ENCODE results near the gene UVSSA.

Gene UVSSA

DNA sequence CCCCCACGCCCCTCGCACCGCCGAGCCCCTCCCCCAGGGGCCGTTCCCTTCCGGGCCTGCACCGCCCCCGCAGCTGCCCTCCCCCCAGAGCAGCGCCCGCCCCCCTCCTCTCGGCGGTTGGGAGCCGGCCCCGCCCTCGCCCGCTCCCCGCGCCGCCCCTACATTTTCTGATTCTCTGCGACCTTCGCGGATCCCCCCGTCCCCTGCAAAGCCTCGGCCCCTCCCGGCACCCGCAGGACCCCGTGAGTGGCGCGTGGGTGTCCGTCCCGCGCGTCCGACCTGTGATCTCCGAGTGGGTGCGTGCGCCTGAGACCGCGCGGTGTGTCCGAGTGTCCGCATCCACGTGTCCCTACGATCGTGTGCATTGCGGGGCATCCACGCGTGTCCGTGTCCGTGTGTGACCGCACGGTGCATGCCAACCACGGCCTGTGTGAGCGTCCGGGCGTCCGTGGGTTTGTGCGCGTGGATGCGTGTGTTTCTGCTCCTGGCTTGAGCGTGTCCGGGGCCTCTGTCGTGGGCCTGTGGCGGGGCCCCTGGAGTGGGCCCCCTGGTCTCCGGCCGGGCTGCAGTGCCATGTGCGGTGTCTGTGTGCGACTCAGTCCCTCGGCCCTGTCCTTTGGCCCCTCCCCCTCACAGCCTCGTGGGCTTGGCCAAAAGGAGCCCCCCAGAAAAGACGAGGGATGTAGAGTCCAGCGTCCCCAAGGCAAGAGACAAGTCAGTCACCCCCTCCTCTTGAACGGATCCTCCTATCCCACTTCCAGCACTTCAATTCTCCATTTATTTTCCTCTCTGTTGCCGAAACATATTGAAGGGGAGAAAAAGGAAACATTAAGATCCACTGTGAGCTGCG, 68.0 kb downstream of the UVSSA start:
- no peaks in the 10 kb centered on the region for H3K4me1 ChIP-seq (ENCODE audit: low read length)
- H2AFZ ChIP-seq (ENCODE audit: low read depth, low read length): no peak overlapping the region
- no peaks in the 10 kb centered on the region for H4K20me1 ChIP-seq (ENCODE audit: insufficient read depth, low read length)
- no peak overlapping the region for H3K4me2 ChIP-seq (ENCODE audit: low read length)
- no peak overlapping the region for H3K27ac ChIP-seq (ENCODE audit: low read length)
- H3K79me2 ChIP-seq (ENCODE audit: low read length): no peaks in the 10 kb centered on the region
- no peak overlapping the region for H3K4me3 ChIP-seq (ENCODE audit: low read length)
- no peaks in the 10 kb centered on the region for H3K36me3 ChIP-seq (replicated peaks; ENCODE audit: low read depth, low read length)
- no peak for TF ChIP-seq EZH2phosphoT487 (IDR thresholded peaks at IDR 0.05; ENCODE audit: low read depth)
- TF ChIP-seq, protein P1, sequence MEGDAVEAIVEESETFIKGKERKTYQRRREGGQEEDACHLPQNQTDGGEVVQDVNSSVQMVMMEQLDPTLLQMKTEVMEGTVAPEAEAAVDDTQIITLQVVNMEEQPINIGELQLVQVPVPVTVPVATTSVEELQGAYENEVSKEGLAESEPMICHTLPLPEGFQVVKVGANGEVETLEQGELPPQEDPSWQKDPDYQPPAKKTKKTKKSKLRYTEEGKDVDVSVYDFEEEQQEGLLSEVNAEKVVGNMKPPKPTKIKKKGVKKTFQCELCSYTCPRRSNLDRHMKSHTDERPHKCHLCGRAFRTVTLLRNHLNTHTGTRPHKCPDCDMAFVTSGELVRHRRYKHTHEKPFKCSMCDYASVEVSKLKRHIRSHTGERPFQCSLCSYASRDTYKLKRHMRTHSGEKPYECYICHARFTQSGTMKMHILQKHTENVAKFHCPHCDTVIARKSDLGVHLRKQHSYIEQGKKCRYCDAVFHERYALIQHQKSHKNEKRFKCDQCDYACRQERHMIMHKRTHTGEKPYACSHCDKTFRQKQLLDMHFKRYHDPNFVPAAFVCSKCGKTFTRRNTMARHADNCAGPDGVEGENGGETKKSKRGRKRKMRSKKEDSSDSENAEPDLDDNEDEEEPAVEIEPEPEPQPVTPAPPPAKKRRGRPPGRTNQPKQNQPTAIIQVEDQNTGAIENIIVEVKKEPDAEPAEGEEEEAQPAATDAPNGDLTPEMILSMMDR (IDR thresholded peaks at IDR 0.05; ENCODE audit: low read depth, low read length): no peak
- H3K27me3 ChIP-seq (ENCODE audit: low read depth, low read length): no peaks in the 10 kb centered on the region
- H3K9ac ChIP-seq (ENCODE audit: low read length): no peak overlapping the region
- H3K9me3 ChIP-seq (ENCODE audit: insufficient read depth, low read length): no peaks in the 10 kb centered on the region

DNA sequence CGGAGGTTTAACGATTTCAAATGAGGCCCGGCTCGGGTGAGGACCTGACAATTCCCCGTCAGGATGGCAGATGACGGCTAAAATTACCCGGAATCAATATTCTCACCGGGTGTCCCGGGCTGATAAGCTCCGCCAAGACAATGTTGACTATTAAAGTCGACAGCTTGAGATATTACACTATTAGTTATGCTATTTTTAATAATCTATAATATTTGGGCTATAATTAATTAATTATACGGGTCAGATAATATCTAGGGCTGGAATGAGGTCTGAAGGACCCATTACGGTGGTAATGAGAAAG, 68.6 kb downstream of the UVSSA start:
- Histone ChIP-seq H2AFZ (ENCODE audit: low read depth, low read length) (no peak overlapping the region), H3K79me2 (ENCODE audit: low read length) (no peaks in the 10 kb centered on the region), H3K4me3 (ENCODE audit: low read length) (no peak overlapping the region), H3K4me1 (ENCODE audit: low read length) (no peaks in the 10 kb centered on the region), H3K27ac (ENCODE audit: low read length) (no peak overlapping the region), H4K20me1 (ENCODE audit: insufficient read depth, low read length) (no peaks in the 10 kb centered on the region), H3K4me2 (ENCODE audit: low read length) (no peak overlapping the region), H3K27me3 (ENCODE audit: low read depth, low read length) (no peaks in the 10 kb centered on the region), H3K36me3 (replicated peaks; ENCODE audit: low read depth, low read length) (no peaks in the 10 kb centered on the region), H3K9ac (ENCODE audit: low read length) (no peak overlapping the region), H3K9me3 (ENCODE audit: insufficient read depth, low read length) (no peaks in the 10 kb centered on the region)
- TF ChIP-seq, protein P1 (IDR thresholded peaks at IDR 0.05; ENCODE audit: low read depth, low read length): no peak
- TF ChIP-seq EZH2phosphoT487 (IDR thresholded peaks at IDR 0.05; ENCODE audit: low read depth): no peak

DNA sequence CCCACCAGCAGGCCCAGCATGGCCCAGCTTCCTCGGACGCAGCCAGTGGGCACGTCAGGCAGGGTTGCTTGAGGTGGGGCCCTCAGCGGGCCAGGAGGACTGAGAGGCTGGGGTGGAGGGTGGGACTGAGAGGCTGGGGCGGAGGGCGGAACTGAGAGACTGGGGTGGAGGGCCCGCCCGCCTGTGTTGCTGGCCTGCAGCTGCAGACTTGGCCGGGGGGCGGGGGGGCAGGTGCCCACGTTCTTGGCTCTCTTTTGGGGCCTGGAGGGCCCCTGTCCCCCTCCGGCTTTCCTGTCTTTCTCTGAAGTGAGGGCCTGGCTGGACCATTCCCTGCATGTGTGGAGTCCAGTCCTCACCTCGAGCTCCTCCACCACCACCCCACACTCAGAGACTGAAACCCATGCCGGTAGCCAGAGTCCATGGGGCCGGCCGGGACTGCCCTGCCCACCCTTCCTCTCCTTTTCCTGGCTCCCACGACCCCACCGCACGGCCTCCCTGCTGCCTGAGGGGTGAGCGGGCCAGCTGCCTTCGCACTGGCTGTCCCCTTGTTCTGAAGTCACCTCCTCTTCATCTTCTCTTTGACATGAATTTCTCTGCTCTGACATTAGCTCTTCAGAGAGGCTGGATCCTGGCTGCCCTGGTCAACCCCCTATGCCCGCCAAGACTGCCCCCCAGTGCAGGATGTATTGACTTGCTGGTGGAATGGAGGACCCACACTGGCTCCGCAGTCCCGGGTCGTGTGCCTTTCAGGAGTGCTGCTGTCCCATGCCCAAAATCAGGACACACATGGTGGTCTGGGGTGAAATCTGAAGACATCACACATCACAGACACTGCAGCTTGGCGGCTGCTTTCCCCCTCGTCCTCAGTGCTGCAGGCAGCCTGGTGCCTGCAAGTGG, 69.3 kb downstream of the UVSSA start:
- no peak overlapping the region for H3K27ac ChIP-seq (ENCODE audit: low read length)
- no peaks in the 10 kb centered on the region for H3K9me3 ChIP-seq (ENCODE audit: insufficient read depth, low read length)
- TF ChIP-seq, protein P1 (IDR thresholded peaks at IDR 0.05; ENCODE audit: low read depth, low read length): no peak
- no peak for TF ChIP-seq EZH2phosphoT487 (IDR thresholded peaks at IDR 0.05; ENCODE audit: low read depth)
- no peak overlapping the region for H3K4me2 ChIP-seq (ENCODE audit: low read length)
- H3K9ac ChIP-seq (ENCODE audit: low read length): no peak overlapping the region
- no peaks in the 10 kb centered on the region for H4K20me1 ChIP-seq (ENCODE audit: insufficient read depth, low read length)
- no peaks in the 10 kb centered on the region for H3K79me2 ChIP-seq (ENCODE audit: low read length)
- no peaks in the 10 kb centered on the region for H3K4me1 ChIP-seq (ENCODE audit: low read length)
- H2AFZ ChIP-seq (ENCODE audit: low read depth, low read length): no peak overlapping the region
- no peak overlapping the region for H3K4me3 ChIP-seq (ENCODE audit: low read length)
- no peaks in the 10 kb centered on the region for H3K36me3 ChIP-seq (replicated peaks; ENCODE audit: low read depth, low read length)
- no peaks in the 10 kb centered on the region for H3K27me3 ChIP-seq (ENCODE audit: low read depth, low read length)

DNA sequence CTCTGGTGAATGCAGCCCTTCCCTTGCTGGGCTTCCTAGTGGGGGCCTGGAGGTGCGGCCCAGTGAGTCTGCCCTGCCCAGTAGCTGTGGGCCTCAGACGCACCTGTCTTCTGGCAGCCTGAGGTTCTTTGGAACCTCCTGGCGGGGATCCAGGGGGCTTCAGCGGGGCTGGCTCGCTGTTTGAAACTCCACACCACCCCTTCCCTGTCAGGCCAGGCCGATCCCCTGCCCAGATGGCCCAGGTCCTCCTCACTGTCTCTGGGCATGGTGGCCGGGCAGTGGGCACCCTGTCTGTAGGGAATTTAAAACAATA, 69.9 kb downstream of the UVSSA start:
- no peaks in the 10 kb centered on the region for H3K36me3 ChIP-seq (replicated peaks; ENCODE audit: low read depth, low read length)
- H3K4me1 ChIP-seq (ENCODE audit: low read length): no peaks in the 10 kb centered on the region
- H3K27me3 ChIP-seq (ENCODE audit: low read depth, low read length): no peaks in the 10 kb centered on the region
- no peak overlapping the region for H3K9ac ChIP-seq (ENCODE audit: low read length)
- H3K27ac ChIP-seq (ENCODE audit: low read length): no peak overlapping the region
- no peak overlapping the region for H3K4me2 ChIP-seq (ENCODE audit: low read length)
- no peaks in the 10 kb centered on the region for H3K79me2 ChIP-seq (ENCODE audit: low read length)
- H3K9me3 ChIP-seq (ENCODE audit: insufficient read depth, low read length): no peaks in the 10 kb centered on the region
- TF ChIP-seq, protein P1 (IDR thresholded peaks at IDR 0.05; ENCODE audit: low read depth, low read length): no peak
- TF ChIP-seq EZH2phosphoT487 (IDR thresholded peaks at IDR 0.05; ENCODE audit: low read depth): no peak
- H2AFZ ChIP-seq (ENCODE audit: low read depth, low read length): no peak overlapping the region
- no peaks in the 10 kb centered on the region for H4K20me1 ChIP-seq (ENCODE audit: insufficient read depth, low read length)
- H3K4me3 ChIP-seq (ENCODE audit: low read length): no peak overlapping the region
